GM18517 (cell line): ENCODE results near the gene KIFAP3.
"Not testable (repeated sequence)": the region's sequence is repeated elsewhere in the genome, so short reads cannot be mapped to it uniquely, and the experiment has no call there.

Source experiments
- ATAC-seq: cut with Tn5 transposase; IDR thresholded peaks from one replicate; pipeline ENCODE4 v1.9.1; 2021; ENCODE audit warnings: mild to moderate bottlenecking, moderate library complexity; ENCODE audit not compliant: unreplicated experiment

The KIFAP3 gene

DNA sequence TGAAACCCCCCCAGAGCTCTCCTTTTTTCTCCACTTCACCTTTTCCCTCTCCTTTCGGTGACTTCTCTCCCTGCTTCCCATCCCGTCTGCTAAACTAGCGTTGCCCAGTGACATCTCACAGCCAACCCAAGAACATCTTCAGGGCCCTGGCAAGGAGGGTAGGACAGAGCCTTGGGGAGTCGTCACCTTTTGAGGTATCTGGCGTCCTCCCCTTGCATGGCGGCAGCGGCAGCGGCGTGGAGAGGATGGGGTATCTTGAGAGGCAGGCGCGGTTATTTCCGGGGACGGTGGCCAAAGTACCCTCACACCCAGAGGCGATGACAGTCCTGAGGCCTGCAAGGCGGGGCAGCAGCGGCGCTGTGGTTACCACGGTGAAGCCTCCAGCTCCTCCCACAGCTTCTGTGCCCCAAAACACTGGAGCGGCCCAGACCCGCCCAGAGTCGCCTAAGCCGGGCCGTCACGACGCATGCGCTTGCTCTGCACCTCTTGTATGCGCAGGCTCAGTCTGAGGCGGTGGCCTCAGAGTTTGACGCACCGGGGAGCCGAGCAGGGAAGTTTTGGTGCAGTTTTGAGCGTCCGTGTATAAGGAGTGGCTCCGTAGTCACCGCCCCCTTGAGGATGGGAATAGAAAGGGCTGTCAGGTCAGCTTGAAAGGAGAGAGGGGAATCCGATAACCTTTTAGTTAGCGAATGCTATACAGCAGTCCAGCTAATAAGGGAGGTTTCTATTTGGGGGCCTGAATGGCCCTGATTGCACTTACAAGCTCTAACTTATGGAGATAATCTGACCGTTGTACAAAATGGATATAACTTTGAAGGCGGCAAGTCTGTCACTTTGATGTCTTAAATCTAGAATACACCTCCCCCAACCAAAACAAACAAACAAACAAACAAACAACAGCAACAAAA is at the start of gene KIFAP3:
Gene KIFAP3 (minus strand): TSS at position 446 of the 908 bp plus-strand sequence. CDS start 228 bp downstream, at position 218.
- peak; percentile 97 for ATAC-seq

DNA sequence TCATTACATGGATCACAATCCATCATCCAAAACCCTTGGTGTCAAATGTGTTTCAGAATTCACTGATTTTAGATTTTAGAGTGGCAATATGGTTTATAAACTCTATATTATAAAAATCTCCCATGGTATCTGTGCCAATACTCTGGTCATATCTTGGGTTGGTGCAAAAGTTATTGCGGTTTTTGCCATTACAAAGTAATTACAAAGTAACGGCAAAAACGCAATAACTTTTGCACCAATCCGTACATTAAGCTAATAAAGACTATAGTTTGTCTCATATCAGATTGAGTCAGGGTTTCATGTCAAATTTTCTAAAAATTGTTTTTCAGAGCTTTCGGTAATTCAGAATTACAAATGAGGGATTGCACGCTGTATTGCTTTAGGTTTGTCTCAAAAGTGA is 47.9 kb upstream of the KIFAP3 start:
- ATAC-seq: no peak

DNA sequence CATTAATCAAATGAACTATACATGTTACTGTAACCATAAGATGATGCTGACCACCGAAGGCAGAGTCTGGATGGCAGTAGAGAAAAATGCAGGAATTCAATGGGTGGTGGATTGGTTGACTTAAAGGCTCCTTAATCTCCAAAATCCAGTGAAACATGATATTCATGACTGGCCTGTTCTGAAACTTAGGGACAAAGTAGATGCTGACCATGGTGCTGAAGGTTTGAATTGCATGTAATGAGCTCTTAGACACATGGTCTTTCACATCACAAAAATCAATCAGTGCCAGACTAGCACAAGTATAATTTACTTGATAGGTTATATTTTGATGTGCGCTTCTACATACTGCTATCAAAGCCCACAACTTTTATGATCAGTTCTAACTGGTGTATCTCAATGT is 40.4 kb upstream of the KIFAP3 start:
- ATAC-seq: no peak

DNA sequence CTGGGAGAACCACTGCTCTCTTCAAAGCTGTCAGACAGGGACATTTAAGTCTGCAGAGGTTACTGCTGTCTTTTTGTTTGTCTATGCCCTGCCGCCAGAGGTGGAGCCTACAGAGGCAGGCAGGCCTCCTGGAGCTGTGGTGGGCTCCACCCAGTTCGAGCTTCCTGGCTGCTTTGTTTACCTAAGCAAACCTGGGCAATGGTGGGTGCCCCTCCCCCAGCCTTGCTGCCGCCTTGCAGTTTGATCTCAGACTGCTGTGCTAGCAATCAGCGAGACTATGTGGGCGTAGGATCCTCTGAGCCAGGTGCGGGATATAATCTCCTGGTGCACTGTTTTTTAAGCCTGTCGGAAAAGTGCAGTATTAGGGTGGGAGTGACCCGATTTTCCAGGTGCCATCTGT is 38.6 kb upstream of the KIFAP3 start:
- not testable (repeated sequence) for ATAC-seq

DNA sequence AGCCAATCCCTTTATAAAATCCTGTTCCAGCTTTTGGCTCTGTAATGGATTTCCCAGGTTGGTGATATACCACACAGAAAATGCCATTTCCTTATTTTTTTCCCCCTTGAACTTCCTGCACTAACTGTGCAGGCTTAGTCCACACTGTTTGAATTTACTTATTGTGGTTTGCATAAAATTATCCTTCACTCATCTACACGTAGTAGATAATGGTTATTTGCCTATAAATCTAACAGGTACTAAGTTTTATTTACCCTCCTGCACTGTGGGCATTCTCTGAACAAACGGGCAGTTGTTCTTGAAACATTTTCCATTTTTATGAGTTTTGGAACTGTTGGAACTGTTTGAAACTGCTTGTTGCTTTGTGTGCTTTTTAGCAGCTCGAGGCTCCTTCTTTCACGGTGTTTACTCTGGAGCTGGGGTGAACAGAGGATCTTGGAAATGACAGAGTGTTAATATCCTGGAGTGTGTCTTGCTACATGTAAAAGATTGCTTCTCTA is 23.0 kb upstream of the KIFAP3 start:
- no peak for ATAC-seq

DNA sequence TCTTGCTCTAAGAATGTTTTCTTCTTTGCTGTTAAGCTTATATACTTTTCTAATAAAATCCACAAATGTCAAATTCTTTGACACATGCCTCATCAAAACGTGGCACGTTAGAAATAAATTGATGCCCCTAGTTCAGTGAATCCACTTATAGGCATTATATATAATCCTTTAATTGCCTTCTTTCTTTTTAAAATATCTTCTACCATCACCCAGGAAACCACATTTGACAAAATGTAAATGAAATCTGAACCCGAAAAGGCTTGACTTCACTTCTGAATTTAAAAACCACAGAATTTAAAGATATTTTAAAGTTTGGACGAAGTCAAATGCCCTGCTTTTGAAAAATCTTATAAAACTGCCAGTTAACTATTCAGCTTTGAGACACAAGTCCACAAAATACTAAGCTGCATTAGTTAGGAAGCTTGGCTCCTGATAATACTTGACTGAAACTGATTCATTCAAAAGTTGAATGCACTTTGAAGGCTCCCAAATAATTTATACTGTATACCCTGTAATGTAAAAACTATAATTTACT is 22.4 kb upstream of the KIFAP3 start:
- ATAC-seq: no peak

DNA sequence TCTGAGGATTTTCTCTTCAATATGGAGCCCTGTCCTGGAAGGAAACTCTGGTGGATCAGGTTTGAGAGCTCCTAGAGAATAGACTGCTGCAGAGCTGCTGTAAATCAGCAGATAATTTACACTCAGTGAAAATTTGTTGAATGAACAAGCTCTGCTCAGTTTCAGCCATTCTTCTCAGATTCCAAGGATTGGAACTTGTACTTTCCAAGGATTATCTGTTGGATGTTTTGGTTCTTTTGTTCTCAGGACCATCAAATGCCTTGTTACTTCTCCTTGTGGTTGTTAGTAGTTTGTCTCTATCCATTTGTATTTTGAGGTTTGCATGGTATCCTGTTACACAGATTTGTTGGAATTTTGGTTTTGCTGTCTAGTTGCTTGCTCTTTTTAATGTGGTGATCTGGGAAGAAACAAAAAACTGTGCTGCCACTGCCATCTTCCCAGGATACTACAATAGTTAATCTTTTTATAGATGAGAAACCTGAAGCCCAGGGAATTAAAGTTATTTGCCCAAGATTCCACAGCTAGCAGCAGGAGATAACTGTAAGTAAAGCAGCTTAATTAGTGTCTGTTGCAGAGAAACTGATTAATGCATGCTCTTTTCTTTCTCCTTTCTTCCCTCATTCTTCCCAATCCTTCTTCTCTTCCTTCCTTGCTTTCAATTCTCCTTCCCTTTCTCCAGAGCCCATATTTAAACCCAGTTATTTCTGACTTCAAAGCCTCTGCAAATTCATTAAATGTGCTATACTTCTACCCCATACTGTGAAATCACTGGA is 21.7 kb upstream of the KIFAP3 start:
- no peak for ATAC-seq

DNA sequence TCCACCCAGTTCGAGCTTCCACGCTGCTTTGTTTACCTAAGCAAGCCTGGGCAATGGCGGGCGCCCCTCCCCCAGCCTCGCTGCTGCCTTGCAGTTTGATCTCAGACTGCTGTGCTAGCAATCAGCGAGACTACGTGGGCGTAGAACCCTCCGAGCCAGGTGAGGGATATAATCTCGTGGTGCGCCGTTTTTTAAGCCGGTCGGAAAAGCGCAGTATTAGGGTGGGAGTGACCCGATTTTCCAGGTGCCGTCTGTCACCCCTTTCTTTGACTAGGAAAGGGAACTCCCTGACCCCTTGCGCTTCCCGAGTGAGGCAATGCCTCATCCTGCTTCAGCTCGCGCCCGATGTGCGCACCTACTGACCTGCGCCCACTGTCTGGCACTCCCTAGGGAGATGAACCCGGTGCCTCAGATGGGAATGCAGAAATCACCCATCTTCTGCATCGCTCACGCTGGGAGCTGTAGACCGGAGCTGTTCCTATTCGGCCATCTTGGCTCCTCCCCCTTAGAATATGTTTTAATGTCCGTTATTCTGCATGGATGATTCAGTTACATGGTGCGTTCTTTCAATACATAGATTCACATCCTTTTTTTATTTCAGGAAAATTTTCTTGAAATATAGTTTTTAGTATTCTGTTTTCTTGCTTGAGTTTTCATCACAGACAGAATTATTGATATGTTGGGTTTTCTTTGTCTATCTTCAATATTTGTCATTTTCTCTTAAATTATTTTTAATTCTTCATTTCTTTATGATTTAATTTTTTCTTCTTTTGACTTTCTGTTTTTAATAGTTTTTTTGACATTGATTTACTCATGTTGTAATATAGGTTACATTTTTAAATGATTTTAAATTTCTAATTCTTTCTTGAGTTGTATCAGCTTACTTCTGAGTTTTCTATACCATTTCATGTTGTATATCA is 20.5 kb upstream of the KIFAP3 start:
- ATAC-seq: not testable (repeated sequence)

DNA sequence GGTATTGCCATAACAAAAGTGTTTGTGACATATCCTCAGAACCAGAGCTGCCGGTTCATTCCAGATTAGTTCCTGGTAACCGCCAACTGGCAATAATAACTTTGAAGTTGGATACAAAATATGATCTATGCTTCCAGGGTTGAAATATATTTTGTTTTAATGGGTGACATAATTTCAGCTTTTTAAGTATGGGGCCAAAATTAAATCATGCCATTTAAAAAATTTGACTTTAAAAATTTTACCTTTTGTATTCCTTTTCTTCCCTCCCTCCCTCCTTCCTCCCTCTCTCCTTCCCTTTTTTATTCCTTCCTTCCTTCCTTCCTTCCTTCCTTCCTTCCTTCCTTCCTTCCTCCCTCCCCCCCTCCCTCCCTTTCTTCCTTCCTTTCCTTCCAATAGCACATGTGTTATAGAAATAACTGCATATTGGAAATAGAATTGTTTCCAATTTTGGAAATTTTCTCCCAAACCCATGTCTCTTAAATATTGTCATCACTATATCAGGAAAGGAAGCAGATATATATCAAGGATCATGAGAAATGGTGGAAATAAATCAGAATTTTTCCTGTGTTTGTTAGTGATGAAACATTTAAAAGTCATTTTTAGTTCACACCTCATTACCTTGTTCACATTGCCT is 12.0 kb upstream of the KIFAP3 start:
- ATAC-seq: no peak

DNA sequence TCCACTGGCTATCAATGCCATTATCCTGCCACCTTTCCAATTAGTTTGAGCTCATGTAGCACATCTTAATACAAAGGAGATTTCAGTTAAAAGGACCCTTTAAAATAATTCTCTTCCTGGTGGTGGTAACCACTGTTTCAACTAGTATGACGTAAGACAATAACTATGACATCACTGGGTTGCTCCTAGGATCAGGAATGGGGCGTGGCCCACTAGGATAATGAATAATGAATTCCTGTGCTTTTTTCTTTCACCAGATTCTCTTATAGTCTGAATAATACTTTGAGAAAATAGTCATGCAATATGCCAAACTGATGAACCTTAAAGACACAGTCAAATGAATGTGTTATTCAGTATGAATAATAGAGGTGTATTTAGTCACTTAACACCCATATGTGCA is 10.6 kb upstream of the KIFAP3 start:
- ATAC-seq: no peak

DNA sequence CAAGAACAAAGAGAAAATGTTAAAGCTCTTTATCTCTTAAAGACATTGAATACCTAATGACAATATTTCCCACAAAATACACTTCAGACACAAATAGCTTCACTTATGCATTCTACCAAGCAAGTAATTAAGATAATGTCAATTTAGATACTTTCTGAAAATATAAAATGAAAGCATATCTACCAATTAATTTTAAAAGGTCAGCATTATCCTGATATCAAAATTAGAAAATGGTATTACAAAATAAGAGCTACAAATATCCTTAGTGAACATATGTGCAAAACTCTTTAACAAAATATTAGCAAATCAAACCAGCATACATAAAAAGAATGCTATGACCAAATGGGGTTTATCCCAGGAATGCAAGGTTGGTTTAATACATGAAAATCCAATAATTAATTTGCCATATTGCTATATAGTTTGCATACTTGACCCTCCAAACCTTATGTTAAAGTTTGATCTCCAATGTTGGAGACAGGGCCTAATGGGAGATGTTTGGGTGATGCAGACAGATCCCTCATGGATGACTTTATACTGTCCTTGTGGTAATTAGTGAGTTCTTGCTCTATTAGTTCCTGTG is 4.2 kb upstream of the KIFAP3 start:
- no peak for ATAC-seq

DNA sequence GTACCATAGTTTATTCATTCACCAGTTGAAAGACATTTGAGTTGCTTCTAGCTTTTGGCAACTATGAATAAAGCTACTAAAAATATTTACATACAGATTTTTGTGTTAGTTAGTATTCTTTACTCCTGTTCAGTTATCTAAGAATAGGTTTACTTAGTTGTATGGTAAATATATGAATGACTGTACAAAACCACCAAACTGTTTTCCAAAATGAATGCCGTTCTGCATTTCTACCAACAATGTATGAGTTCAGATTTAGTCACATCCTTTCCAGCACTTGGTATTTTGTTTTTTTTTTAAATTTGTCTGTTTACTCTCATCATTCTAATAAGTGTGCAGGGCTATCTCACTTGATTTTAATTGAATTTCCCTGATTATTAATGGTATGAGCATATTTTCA is 3.4 kb upstream of the KIFAP3 start:
- ATAC-seq: no peak

DNA sequence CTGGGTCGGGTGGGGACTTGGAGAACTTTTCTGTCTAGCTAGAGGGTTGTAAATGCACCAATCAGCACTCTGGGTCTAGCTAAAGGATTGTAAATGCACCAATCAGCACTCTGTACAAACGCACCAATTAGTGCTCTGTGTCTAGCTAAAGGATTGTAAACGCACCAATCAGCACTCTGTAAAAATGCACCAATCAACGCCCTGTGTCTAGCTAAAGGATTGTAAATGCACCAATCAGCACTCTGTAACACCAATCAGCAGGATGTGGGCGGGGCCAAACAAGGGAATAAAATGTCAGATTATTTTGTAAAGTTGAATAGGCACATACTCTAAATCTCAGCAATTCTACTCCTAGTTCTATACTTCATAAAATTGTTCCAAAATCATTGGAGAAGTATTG is 2.5 kb upstream of the KIFAP3 start:
- ATAC-seq: not testable (repeated sequence)

DNA sequence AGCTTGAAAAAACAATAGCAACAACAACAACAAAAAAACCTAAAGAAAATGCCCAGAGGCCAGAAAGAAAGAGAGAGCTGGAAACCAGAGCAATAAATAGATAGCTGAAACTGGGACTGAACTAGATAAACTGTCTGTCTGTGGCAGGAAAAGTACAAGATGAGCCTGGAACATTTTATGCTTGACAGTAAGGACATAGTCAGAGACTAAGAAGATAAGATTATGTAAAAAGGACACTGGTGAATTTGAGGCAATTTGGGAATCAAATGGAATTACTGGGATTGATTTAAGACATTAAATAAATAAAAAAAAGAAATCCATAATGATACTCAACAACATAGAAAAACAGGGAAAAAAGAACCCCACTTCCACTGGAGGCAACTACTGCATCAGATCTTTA is 1.7 kb upstream of the KIFAP3 start:
- ATAC-seq: no peak

DNA sequence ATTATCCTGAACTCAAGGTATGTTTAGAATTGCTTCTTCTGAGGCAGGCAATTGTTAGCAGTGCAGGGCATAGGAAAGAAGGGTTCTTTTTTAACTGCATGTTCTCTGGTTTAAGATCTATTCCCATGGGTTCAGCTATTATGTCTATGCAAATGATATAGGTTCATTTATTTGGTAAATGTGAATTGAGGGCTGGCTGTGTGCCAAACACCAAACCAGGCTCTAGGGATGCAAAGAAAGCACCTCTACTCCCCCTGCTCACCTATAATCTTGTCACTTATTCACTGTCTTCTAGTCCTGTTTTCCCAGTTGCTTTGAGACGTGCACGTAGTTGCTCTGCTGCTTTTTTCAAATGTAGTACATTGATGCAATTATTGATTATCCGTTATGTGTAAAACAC is 691 bp upstream of the KIFAP3 start:
- no peak for ATAC-seq

DNA sequence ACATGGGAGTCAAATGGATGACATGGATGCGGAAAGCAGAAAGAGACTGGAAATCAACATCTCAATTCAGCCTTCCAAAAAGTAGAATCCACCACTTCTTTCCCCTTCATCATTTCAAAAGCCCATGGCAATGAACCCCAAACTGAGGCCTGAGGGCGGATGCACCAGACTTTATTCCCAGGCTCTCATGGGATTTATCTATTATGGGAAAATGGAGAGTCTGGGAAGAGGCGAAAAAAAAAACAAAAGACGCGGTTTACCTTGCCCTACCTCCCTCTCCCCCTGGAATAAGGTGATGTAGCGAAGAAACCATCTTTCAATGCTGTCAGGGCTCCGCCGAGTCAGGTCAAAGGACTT is 624 bp downstream of the KIFAP3 start:
- ATAC-seq: no peak

DNA sequence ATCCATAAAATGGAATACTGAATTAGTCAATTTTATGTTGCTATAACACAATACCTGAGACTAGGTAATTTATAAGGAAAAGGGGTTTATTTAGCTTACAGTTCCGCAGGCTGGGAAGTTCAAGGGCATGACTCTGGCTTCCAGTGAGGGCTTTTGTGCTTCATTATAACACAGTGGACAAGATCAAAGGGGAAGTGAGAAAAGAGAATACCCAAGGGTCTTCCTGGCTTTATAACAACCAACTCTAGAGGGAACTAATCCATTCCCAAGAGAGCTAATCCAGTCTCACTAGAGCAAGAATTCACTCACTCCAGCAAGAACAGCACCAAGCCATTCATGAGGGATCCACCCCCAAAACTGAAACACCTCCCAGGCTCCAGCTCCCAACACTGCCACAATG is 3.1 kb downstream of the KIFAP3 start:
- ATAC-seq: no peak

DNA sequence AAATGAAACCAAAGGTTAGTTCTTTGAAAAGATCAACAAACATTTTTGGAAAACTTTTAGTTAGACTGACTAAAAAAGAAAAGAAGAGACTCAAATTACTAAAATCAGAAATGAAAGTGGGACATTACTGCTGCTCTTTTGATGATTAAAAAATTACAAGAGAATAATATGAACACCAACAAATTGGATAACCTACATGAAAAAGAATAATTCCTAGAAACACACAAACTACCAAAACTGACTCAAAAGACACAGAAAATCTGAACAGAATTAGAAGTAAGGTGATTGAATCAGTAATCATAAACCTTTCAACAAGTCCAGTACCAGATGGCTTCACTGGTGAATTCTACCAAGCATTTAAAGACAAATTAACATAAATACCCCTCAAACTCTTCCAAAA is 5.6 kb downstream of the KIFAP3 start:
- no peak for ATAC-seq

DNA sequence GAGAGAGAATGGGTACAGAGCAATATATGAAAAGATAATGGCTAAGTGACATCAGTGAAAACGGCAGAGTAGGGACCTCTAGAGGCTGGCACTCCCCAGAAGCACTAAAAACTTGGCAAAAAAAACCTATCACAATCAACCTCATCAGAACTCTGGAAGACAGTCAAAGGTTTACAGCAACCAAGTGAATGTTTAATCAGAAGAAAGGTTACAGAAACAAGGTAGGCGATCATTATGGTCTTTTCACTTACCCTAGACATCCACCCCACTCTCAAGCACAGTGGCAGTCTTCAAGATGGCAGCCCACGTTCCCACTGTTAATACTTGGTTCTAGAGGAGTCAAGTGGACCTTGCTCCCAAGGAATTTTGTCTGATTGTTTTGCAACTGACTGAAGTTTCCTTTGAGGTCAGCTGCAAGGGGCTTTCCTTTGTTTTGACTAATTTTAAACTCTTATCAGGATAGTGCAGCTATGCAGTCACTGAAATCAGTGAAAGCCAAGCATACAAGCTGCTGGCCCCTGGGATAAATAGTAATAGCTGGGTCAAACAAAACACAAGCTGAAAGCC is 7.2 kb downstream of the KIFAP3 start:
- ATAC-seq: peak; percentile 38
